Neural progenitor cell (in vitro differentiated cells): ENCODE results near the gene POLR2C.

Experiments used
- CTCF ChIP-seq: fragments of 200-600 bp; sonication (generic); IDR thresholded peaks from 2 replicates; pipeline ENCODE4 v1.5.1; 2017; ENCODE audit warnings: antibody characterized with exemption, mild to moderate bottlenecking
- EZH2 ChIP-seq: fragments of 200-600 bp; sonication (generic); IDR thresholded peaks from 2 replicates; pipeline ENCODE4 v1.6.1; 2017; ENCODE audit warnings: antibody characterized with exemption, mild to moderate bottlenecking, moderate library complexity

- TF ChIP-seq CTCF (no peak), EZH2 (no peak)
These were observed 6.6 kb downstream of the POLR2C start for GRCh38 chr16:57469046-57469445.
